GM18519 (cell line): ENCODE results near the gene ZNF385A.

ENCODE experiments used
- ATAC-seq: cut with Tn5 transposase; IDR thresholded peaks from one replicate; pipeline ENCODE4 v1.9.1; 2021; ENCODE audit warnings: mild to moderate bottlenecking, moderate library complexity; ENCODE audit not compliant: unreplicated experiment, low FRiP score

Gene ZNF385A

GRCh38 chr12:54384591-54385041, at the start of gene ZNF385A:
TSS of gene ZNF385A (minus strand) at chr12:54384733. CDS start at chr12:54384514, 219 bp downstream.
- ATAC-seq, result no peak

GRCh38 chr12:54432815-54433164, 48.3 kb upstream of the ZNF385A start:
- no peak for ATAC-seq

- no peak for ATAC-seq
These were observed 47.6 kb upstream of the ZNF385A start for GRCh38 chr12:54431911-54432814.

- ATAC-seq, result no peak
These were observed 46.0 kb upstream of the ZNF385A start for GRCh38 chr12:54430471-54431069.

- ATAC-seq, result no peak
These were observed 44.5 kb upstream of the ZNF385A start for GRCh38 chr12:54429014-54429471.

GRCh38 chr12:54428050-54429013, 43.8 kb upstream of the ZNF385A start:
- no peak for ATAC-seq

- no peak for ATAC-seq
These were observed 42.6 kb upstream of the ZNF385A start for GRCh38 chr12:54427106-54427505.

GRCh38 chr12:54426690-54427089, 42.2 kb upstream of the ZNF385A start:
- ATAC-seq, result no peak

GRCh38 chr12:54425702-54426101, 41.2 kb upstream of the ZNF385A start:
- no peak for ATAC-seq

GRCh38 chr12:54424224-54424623, 39.7 kb upstream of the ZNF385A start:
- no peak for ATAC-seq

- no peak for ATAC-seq
These were observed 39.2 kb upstream of the ZNF385A start for GRCh38 chr12:54423816-54424150.

- ATAC-seq, result no peak
These were observed 37.3 kb upstream of the ZNF385A start for GRCh38 chr12:54421879-54422250.

GRCh38 chr12:54421175-54421878, 36.8 kb upstream of the ZNF385A start:
- no peak for ATAC-seq

- no peak for ATAC-seq
These were observed 36.2 kb upstream of the ZNF385A start for GRCh38 chr12:54420766-54421144.

- ATAC-seq, result no peak
These were observed 34.8 kb upstream of the ZNF385A start, which contains the start of gene ITGA5 for GRCh38 chr12:54419088-54419887. TSS of gene ITGA5 (minus strand) at chr12:54419266. CDS start at chr12:54419198, 68 bp downstream.

- ATAC-seq, result no peak
These were observed 34.0 kb upstream of the ZNF385A start for GRCh38 chr12:54418441-54419087.

- ATAC-seq, result no peak
These were observed 33.3 kb upstream of the ZNF385A start for GRCh38 chr12:54417712-54418440.
